ENCODE data around the gene TMEM18.

DNA sequence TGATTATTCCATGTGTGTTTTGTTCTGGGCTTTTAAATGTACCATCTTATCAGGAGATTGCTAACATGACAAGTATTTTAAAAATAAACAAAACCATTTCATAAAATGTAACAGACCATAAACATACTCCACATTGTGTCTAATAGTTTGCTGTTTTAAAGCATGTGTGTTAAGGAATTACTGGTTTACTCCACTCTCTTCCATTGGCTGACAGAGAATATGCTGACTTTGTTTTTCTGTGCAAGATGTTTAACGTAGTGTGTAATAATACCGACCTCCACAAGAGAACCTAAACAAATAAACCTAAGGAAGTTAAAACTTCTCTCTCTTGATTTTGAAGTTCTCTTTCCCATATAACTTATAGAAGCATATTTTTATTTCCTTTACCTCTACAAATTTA lies 17.0 kb upstream of the TMEM18 start:
- TF ChIP-seq, protein P1, sequence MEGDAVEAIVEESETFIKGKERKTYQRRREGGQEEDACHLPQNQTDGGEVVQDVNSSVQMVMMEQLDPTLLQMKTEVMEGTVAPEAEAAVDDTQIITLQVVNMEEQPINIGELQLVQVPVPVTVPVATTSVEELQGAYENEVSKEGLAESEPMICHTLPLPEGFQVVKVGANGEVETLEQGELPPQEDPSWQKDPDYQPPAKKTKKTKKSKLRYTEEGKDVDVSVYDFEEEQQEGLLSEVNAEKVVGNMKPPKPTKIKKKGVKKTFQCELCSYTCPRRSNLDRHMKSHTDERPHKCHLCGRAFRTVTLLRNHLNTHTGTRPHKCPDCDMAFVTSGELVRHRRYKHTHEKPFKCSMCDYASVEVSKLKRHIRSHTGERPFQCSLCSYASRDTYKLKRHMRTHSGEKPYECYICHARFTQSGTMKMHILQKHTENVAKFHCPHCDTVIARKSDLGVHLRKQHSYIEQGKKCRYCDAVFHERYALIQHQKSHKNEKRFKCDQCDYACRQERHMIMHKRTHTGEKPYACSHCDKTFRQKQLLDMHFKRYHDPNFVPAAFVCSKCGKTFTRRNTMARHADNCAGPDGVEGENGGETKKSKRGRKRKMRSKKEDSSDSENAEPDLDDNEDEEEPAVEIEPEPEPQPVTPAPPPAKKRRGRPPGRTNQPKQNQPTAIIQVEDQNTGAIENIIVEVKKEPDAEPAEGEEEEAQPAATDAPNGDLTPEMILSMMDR (IDR thresholded peaks at IDR 0.05): no peak
- TF ChIP-seq, protein P2, sequence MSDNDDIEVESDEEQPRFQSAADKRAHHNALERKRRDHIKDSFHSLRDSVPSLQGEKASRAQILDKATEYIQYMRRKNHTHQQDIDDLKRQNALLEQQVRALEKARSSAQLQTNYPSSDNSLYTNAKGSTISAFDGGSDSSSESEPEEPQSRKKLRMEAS (IDR thresholded peaks at IDR 0.05; ENCODE audit: low read depth): no peak
- TF ChIP-seq MXI1 (IDR thresholded peaks at IDR 0.05; ENCODE audit: low read depth, low read length): no peak
- no peak for TF ChIP-seq POLR2AphosphoS5 (IDR thresholded peaks at IDR 0.05; ENCODE audit: low read depth, low read length)
- TF ChIP-seq GABPA (IDR thresholded peaks at IDR 0.05; ENCODE audit: low read depth): no peak

Measured in SK-N-SH (cell line).